Stomach (tissue), 4 donors: ENCODE results near the gene OR2H2.

ENCODE experiments used
- CTCF ChIP-seq, 7 experiments: fragments of 450-650 bp in 4 of 7; fragments of 200-600 bp in 3 of 7; sonication (generic) in 3 of 7; IDR thresholded peaks; one replicate each; pipeline ENCODE4 v1.5.1; 2016 to 2019; ENCODE audit warnings: antibody characterized with exemption in 7 of 7, control low read depth in 2 of 7, mild to moderate bottlenecking in 1 of 7
- POLR2AphosphoS5 ChIP-seq, 3 donors: sonication (generic); formaldehyde crosslinking; IDR thresholded peaks; one replicate each; pipeline ENCODE4 v1.6.1; 2016; ENCODE audit warnings: antibody characterized with exemption in 3 of 3

GRCh38 chr6:29561606-29562181 is 23.2 kb upstream of the OR2H2 start:
- TF ChIP-seq CTCF (IDR thresholded peaks at IDR 0.05) = no peak
- no peak for TF ChIP-seq POLR2AphosphoS5 (IDR thresholded peaks at IDR 0.05)
